ENCODE measurements around the gene TAPBPL.
"Not testable (repeated sequence)": the region's sequence is repeated elsewhere in the genome, so short reads cannot be mapped to it uniquely, and the experiment has no call there.

TAPBPL gene

DNA sequence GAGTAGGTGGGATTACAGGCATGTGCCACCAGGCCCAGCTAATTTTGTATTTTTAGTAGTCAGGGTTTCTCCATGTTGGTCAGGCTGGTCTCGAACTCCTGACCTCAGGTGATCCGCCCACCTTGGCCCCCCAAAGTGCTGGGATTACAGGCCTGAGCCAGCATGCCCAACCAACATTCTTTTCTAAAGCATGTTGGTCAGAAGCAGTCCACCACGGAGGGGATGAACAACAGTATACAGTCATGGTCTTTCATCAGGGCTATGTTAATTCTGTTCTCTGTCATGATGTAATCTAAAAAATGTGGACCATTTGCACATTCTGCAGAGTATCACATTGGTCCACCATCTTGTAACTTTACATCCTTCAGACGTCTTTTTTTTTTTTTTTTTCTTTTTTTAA, 37.6 kb downstream of the TAPBPL start:
- no peak for DNase-seq (ENCODE audit: low read depth in 2 of 2, low spot score in 1 of 2)

DNA sequence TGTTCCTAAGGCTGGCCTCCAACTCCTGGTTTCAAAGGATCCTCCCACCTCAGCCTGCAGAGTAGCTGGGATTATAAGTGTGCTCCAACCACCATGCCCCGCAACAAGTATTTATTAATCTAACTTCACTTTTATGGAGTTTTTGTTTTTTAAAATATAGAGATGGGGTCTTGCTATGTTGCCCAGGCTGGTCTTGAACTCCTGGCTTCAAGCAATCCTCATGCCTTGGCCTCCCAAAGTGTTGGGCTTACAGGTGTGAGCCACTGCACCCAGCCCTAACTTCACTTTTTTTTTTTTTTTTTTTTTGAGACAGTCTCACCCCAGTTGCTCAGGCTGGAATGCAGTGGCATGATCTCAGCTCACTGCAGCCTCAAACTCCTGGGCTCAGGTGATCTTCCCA, 38.8 kb downstream of the TAPBPL start:
- not testable (repeated sequence) for DNase-seq (ENCODE audit: low read depth in 2 of 2, low spot score in 1 of 2)

DNA sequence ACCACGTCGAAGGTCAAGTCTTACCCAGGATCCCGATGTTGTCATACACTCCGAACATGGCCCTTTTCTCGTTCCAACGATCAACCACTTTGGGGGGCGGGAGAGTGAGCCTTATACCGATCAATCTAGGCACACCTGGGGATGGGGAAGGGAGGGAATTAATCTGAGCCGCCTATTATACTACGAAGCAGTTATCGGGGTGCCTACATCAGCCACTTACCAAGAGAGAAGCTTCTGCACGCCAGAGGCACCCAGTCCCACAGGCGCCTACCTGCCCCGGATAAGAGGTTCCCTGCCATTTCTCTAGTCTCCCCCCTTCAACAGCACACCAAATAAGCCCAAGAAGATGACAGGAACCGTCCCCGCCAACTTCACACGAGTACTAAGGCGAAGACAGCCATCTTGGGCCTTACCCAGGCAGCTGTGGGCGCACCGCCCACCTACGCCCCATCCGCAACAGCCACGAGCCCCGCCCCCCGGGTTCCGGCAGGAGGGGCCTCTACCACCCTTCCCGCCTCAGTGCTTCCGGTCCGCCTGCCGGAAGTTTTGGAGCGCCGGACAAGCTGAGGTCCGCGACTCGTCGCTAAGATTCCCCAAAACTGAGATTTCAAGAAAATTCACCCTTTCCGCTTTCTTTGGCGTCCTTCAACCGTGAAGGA, 41.1 kb downstream of the TAPBPL start, which contains the start of gene MRPL51:
TSS of gene MRPL51 (minus strand) at position 425 of the 659 bp plus-strand sequence. CDS start at position 299, 126 bp downstream.
- DNase-seq (ENCODE audit: low read depth in 2 of 2, low spot score in 1 of 2), result peak; percentile 91 to 95

DNA sequence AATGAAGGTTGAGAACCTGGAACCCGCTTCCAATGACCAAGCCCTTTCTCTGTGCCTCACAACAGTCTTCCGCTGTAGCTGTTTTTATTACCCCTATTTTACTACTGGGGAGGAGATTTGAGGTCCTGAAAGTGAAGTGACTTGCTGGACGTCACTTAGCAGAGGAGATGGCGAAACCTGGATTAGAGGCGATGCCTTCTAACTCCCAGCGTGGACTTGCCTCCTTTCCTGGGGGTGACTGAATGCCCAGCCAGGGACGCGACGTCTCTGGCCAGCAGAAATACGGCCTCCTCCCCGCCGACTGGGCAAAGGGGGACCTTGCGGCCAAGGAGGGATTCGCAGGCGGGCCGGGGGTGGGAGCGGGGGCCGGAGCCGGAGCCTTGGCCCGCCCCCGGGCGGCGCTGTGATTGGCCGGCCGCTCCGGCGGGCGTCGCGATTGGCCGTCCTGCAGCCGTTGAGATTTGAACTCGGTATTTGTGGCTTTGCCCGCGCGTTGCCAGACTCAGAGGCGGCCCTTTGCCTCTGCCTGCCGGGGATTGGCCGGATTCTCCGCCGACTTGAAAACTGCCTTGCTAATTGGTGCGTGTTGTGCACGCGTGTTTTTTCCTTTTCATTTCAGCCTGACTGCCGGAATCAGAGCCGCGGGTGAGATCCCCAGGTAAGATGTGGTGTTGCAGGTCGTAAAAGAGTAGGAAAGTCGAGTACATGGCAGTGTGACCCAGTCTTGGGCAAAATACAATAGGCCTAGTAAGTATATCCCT, 41.8 kb downstream of the TAPBPL start, which contains the start of gene NCAPD2:
TSS of gene NCAPD2 (plus strand) at position 606 of the 761 bp plus-strand sequence. CDS start 997 bp downstream, outside the sequence.
- peak; percentile 82 to 86 for DNase-seq (ENCODE audit: low read depth in 2 of 2, low spot score in 1 of 2)

DNA sequence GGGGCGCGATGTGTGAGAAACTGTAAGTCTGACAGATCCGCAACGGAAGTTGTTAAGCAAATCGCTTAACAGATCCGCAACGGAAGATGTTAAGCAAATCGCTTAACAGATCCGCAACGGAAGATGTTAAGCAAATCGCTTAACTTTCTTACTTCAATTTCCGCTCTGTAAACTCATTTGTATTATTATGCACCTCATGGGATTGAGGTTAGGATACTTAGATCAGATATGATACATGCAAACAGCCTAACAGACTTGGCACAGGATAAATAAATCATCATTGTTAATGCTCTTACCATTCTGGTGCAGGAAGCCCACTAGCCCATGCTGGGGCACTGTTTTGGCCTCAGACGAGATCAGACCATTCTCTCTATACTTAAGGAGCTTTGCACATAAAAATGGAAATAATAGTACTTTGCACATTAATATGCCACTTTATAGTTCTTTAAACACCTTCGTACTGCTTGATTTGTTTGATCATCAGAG, 42.5 kb downstream of the TAPBPL start:
- DNase-seq (ENCODE audit: low read depth in 2 of 2, low spot score in 1 of 2), result no peak

DNA sequence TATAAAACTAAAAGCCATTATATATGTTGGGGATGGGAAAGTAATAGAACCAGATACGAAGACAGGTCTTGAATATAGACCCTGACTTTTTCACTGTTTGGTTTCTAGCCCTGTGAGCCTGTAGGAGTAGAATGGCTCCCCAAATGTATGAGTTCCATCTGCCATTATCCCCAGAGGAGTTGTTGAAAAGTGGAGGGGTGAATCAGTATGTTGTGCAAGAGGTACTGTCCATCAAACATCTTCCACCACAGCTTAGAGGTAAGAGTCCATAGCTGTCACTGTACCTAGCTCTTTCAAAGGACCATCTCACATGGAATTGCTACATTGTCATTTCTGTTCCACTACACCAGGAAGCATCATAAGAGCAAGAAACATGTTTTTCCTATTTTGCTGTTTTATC, 43.1 kb downstream of the TAPBPL start:
- DNase-seq (ENCODE audit: low read depth in 2 of 2, low spot score in 1 of 2), result no peak

DNA sequence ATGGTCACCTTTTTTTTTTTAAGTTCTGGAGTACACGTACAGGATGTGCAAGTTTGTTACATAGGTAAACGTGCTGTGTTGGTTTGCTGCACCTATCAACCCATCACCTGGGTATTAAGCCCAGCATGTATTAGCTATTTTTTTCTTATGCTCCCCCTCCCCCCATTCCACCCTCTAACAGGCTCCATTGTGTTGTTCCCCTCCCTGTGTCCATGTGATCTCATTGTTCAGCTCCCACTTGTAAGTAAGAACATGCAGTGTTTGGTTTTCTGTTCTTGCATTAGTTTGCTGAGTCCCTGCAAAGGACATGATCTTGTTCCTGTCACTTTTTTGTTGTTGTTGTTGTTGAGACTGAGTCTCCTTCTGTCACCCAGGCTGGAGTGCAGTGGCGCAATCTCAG, 45.4 kb downstream of the TAPBPL start:
- not testable (repeated sequence) for DNase-seq (ENCODE audit: low read depth in 2 of 2, low spot score in 1 of 2)

DNA sequence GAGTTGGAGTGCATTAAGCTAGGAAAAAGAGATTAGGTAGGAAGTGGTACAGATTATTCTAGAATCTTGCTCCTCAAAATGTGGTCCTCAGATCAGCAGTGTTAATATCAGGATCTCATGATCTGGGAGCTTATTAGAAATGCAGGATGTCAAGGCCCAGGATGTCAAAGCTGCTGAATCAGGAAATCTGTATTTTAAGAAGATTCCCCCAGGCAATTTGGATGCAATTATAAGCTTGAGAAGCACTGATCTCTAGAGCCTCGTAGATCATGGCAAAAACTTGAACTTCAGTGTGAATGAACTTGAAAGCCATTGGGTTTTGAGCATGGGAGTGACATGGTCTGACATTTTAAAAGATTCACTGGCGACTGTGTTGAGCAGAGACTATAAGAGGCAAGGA, 48.6 kb downstream of the TAPBPL start:
- DNase-seq (ENCODE audit: low read depth in 2 of 2, low spot score in 1 of 2), result no peak

DNA sequence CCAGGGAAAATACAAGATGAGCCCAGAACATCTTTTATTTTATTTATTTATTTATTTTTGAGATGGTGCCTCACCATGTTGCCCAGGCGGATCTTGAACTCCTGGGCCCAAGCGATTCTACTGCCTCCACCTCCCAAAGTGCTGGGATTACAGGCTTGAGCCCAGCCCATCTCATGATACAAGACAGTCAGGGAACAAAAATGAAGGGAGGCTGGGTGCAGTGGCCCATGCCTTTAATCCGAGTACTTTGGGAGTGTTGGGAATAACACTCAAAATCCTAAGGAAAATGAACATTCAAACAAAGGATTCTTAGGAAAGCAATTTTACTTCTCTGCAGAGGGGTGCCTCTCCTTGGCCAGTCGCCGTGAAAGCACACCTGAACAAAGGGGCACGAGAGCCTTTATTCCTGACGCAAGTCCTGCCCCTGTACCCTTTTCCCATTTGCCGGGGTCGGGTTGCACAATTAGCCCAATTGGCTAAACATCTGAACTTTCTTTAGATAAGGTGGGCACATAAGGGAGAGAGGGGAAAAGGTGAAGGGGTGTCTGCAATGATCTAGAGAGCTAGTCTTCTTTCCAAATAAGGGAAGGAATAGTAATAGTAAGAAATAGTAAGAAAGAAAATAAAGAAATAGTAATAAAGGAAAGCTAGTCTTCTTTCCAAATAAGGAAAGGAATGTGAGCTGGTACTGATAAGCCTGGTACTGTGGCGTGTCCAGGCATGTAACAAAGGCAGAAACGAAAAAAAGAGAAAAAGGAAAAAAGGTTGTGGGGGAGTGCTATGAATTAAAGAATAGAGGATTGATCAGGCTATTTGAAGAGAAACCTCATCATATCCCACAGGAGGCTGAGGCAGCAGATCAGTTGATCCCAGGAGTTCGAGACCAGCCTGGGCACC, 55.5 kb downstream of the TAPBPL start:
- DNase-seq (ENCODE audit: low read depth in 2 of 2, low spot score in 1 of 2), result no peak

DNA sequence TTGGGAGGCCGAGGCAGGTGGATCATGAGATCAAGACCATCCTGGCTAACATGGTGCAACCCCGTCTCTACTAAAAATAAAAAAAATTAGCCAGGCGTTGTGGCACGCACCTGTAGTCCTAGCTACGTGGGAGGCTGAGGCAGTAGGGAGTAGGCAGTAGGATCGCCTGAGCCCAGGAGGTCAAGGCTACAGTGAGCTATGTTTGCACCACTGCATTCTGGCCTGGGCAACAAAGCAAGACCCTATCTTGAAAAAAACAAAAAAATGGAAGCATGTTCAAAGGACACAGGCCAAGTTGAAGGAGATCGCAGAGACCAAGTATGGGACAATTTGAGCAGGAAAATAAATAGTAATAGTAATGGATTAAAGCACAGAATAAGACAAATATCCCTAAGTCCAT, 56.2 kb downstream of the TAPBPL start:
- no peak for DNase-seq (ENCODE audit: low read depth in 2 of 2, low spot score in 1 of 2)
